ENCODE measurements around the gene DHX15. TPM values are rescaled to one million over a fixed set of nuclear protein-coding genes. Genes with fewer than 3 reads are reported as not detected.

DHX15 gene
- total RNA-seq, 1 experiment from 2014 or later, result 287 TPM

GRCh38 chr4:24588216-24588954, 4.0 kb upstream of the DHX15 start:
- Histone ChIP-seq H3K4ac (ENCODE audit: low read depth, low read length) (no peak overlapping the region), H2BK5ac (ENCODE audit: insufficient read length, low read length) (no peak overlapping the region), H3K4me2 (ENCODE audit: insufficient read depth, insufficient read length, low read length) (no peak overlapping the region), H4K91ac (ENCODE audit: insufficient read length, low read depth, low read length) (no peak overlapping the region), H4K20me1 (ENCODE audit: control insufficient read depth, insufficient read depth, insufficient read length) (no peaks in the 10 kb centered on the region), H3K23ac (ENCODE audit: insufficient read length, low read depth, low read length) (no peak overlapping the region), H2AK5ac (ENCODE audit: insufficient read length, low read length) (no peak overlapping the region), H3K9ac (ENCODE audit: extremely low read depth, insufficient read length, low read length) (no peak overlapping the region), H3K14ac (ENCODE audit: insufficient read depth, low read length) (no peak overlapping the region), H3K9me3 (ENCODE audit: control insufficient read depth, low read depth, low read length) (peaks cover 8% of the 10 kb centered on the region), H3K18ac (ENCODE audit: insufficient read length, low read depth, low read length) (no peak overlapping the region), H3K23me2 (ENCODE audit: insufficient read length, low read depth, low read length, poor library complexity, severe bottlenecking) (no peaks in the 10 kb centered on the region), H2BK12ac (ENCODE audit: insufficient read length, low read depth, low read length) (no peak overlapping the region), H3K79me2 (ENCODE audit: insufficient read depth, low read length) (peaks cover 9% of the 10 kb centered on the region; the same call in 1 of the 2 replicates), H3K27me3 (ENCODE audit: insufficient read depth, low read length) (no peaks in the 10 kb centered on the region), H3K56ac (ENCODE audit: insufficient read length, low read depth, low read length) (no peak overlapping the region), H3K79me1 (ENCODE audit: insufficient read depth, low read depth, low read length, poor library complexity, severe bottlenecking) (no peaks in the 10 kb centered on the region), H4K5ac (ENCODE audit: insufficient read length, low read depth, low read length) (no peak overlapping the region), H2AFZ (ENCODE audit: low read length) (no peak overlapping the region), H2BK20ac (ENCODE audit: low read depth, low read length, poor library complexity, severe bottlenecking) (no peak overlapping the region), H2BK120ac (ENCODE audit: low read depth, low read length, poor library complexity, severe bottlenecking) (no peak overlapping the region), H4K8ac (replicated peaks; ENCODE audit: insufficient read length, low read depth, low read length) (no peak overlapping the region), H3K4me1 (ENCODE audit: insufficient read depth, low read length) (peaks cover 2% of the 10 kb centered on the region; the same call in 1 of the 2 replicates), H2BK15ac (ENCODE audit: low read depth, low read length) (no peak overlapping the region), H3K27ac (ENCODE audit: insufficient read length, low read depth, low read length) (no peak overlapping the region), H3T11ph (ENCODE audit: low read length) (no peak overlapping the region)
- H3K9me3 Mint-ChIP-seq, result peaks cover 28 to 34% of the 10 kb centered on the region in 2 experiments
- H3K4me3 Mint-ChIP-seq, result no peak overlapping the region
- no peak overlapping the region for H3K27ac Mint-ChIP-seq
- H3K27me3 Mint-ChIP-seq (ENCODE audit: low read depth), result no peaks in the 10 kb centered on the region; the same call in 1 of the 2 replicates
- DNase-seq, result no peak
- peaks cover 13 to 36% (median 15%) of the 10 kb centered on the region in 3 experiments for H3K36me3 Mint-ChIP-seq (ENCODE audit: insufficient read depth in 1 of 3, low read depth in 3 of 3)
- H3K4me1 Mint-ChIP-seq, result peaks cover 0 to 5% of the 10 kb centered on the region in 2 experiments; a peak in 2 of 4 replicates
- no CpG with 5 or more reads among the region's 7 CpGs for WGBS (ENCODE audit: extremely low coverage, insufficient read length, low lambda C conversion rate)
- TF ChIP-seq, protein P1, sequence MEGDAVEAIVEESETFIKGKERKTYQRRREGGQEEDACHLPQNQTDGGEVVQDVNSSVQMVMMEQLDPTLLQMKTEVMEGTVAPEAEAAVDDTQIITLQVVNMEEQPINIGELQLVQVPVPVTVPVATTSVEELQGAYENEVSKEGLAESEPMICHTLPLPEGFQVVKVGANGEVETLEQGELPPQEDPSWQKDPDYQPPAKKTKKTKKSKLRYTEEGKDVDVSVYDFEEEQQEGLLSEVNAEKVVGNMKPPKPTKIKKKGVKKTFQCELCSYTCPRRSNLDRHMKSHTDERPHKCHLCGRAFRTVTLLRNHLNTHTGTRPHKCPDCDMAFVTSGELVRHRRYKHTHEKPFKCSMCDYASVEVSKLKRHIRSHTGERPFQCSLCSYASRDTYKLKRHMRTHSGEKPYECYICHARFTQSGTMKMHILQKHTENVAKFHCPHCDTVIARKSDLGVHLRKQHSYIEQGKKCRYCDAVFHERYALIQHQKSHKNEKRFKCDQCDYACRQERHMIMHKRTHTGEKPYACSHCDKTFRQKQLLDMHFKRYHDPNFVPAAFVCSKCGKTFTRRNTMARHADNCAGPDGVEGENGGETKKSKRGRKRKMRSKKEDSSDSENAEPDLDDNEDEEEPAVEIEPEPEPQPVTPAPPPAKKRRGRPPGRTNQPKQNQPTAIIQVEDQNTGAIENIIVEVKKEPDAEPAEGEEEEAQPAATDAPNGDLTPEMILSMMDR (conservative IDR thresholded peaks at IDR 0.05), result no peak
